ENCODE results near the gene RALGPS1.

The RALGPS1 gene

DNA sequence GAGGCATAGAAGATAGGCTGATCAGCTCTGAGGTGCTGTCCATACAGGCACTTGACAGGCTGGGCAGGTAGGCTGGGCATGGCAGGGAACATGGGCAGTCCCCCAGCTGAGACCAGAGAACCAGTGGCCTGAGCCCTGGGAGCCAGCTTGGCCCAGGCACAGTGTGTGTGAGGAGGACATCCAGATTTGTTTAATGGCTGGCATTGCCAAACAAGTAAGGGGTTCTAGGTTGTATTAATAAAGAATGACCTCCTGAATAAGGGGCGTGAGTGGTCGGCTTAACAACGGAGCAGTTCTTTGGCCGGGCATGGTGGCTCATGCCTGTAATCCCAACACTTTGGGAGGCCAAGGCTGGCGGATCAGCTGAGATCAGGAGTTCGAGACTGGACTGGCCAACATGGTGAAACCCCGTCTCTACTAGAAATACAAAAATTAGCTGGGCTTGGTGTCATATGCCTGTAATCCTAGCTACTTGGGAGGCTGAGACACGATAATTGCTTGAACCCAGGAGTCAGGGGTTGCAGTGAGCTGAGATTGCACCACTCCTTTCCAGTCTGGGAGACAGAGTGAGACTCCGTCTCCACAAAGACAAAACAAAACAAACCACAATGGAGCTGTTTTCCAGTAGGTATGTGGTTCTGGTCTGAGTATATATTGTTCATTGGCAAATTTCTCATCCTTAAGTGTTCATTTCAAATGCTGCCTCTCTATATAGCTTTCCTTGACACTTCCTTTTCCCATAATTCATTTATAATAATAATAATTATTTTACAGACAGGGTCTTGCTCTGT lies 151.7 kb downstream of the RALGPS1 start:
- no peak overlapping the region for H3K4me2 ChIP-seq (ENCODE audit: low read depth, low read length)
- no peak for DNase-seq
- H3F3A ChIP-seq (ENCODE audit: insufficient read depth, low read length) = peaks cover 12% of the 10 kb centered on the region
- TF ChIP-seq, protein P1, sequence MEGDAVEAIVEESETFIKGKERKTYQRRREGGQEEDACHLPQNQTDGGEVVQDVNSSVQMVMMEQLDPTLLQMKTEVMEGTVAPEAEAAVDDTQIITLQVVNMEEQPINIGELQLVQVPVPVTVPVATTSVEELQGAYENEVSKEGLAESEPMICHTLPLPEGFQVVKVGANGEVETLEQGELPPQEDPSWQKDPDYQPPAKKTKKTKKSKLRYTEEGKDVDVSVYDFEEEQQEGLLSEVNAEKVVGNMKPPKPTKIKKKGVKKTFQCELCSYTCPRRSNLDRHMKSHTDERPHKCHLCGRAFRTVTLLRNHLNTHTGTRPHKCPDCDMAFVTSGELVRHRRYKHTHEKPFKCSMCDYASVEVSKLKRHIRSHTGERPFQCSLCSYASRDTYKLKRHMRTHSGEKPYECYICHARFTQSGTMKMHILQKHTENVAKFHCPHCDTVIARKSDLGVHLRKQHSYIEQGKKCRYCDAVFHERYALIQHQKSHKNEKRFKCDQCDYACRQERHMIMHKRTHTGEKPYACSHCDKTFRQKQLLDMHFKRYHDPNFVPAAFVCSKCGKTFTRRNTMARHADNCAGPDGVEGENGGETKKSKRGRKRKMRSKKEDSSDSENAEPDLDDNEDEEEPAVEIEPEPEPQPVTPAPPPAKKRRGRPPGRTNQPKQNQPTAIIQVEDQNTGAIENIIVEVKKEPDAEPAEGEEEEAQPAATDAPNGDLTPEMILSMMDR (IDR thresholded peaks at IDR 0.05; ENCODE audit: low read length) = no peak
- TF ChIP-seq EZH2 (optimal IDR thresholded peaks at IDR 0.05; ENCODE audit: low read depth, low read length) = no peak
- TF ChIP-seq EZH2phosphoT487 (IDR thresholded peaks at IDR 0.05; ENCODE audit: low read length) = no peak
- no peaks in the 10 kb centered on the region for H3K79me2 ChIP-seq (ENCODE audit: low read length)
- H3K9me3 ChIP-seq (replicated peaks; ENCODE audit: insufficient read depth, low read length) = no peaks in the 10 kb centered on the region
- H2AFZ ChIP-seq (ENCODE audit: low read length) = no peak overlapping the region
- no peak overlapping the region for H3K9ac ChIP-seq (ENCODE audit: low read length)
- H4K20me1 ChIP-seq (ENCODE audit: insufficient read depth, low read length) = no peaks in the 10 kb centered on the region
- peaks cover 26% of the 10 kb centered on the region for H3K4me1 ChIP-seq (ENCODE audit: low read length)
- no peaks in the 10 kb centered on the region for H3K27me3 ChIP-seq (replicated peaks; ENCODE audit: insufficient read depth, low read length)
- H3K9me2 ChIP-seq (replicated peaks; ENCODE audit: insufficient read depth, low read length) = no peaks in the 10 kb centered on the region
- no peak overlapping the region for H3K27ac ChIP-seq (ENCODE audit: low read length)
- no peak overlapping the region for H3K4me3 ChIP-seq (ENCODE audit: low read length)
- no peaks in the 10 kb centered on the region for H3K36me3 ChIP-seq (replicated peaks; ENCODE audit: insufficient read depth, low read length)

DNA sequence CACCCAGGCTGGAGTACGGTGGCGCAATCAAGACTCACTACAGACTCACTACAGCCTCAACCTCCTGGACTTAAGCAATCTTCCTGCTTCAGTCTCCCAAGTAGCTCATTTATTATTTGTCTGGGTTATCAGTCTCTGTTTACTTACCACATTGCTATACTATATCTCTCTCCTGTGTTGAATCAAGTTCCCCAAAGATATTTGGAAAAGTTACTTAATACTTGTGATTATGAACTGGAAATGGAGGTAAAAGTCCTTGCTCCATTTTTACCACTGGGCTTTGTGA lies 152.2 kb downstream of the RALGPS1 start:
- no peak overlapping the region for H3K4me3 ChIP-seq (ENCODE audit: low read length)
- H3K4me2 ChIP-seq (ENCODE audit: low read depth, low read length) = no peak overlapping the region
- no peak for DNase-seq

DNA sequence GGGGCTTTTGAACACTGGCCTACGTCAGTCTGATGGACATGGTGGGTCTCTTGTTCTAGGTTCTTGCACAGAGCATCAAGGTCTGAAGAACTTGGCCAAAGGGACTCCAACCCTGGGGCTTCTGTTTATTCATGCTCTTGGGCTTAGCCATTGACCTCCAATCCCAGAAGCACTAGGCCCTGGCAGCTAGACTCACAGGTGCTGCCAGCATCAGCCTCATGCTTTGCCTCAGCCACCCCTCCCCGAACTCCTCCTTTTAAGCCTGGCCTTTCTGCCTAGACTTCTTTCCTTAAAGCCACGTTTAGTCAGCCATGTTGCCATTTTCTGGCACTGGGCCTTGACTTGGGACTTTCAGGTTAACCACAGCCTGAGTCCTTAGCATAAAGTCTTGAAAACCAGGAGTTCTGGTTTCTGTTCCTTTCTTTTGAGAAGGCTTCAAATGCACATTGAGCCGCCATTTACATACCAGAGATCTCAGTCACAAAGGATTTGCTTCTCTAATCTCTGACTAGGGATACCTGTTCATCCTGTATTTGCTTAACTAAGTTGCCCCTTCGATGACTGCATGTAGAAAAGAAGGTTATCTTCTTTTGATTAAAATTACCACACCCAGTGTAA lies 153.1 kb downstream of the RALGPS1 start:
- TF ChIP-seq EZH2 (optimal IDR thresholded peaks at IDR 0.05; ENCODE audit: low read depth, low read length) (no peak), EZH2phosphoT487 (IDR thresholded peaks at IDR 0.05; ENCODE audit: low read length) (no peak)
- TF ChIP-seq, protein P1 (IDR thresholded peaks at IDR 0.05; ENCODE audit: low read length) = no peak
- no peak overlapping the region for H3K4me3 ChIP-seq (ENCODE audit: low read length)

More for the DNA sequence above, 152.2 kb downstream of the RALGPS1 start:
- TF ChIP-seq EZH2 (optimal IDR thresholded peaks at IDR 0.05; ENCODE audit: low read depth, low read length) (no peak), EZH2phosphoT487 (IDR thresholded peaks at IDR 0.05; ENCODE audit: low read length) (no peak)
- TF ChIP-seq, protein P1 (IDR thresholded peaks at IDR 0.05; ENCODE audit: low read length) = no peak
- Histone ChIP-seq H3K9me2 (replicated peaks; ENCODE audit: insufficient read depth, low read length) (no peaks in the 10 kb centered on the region), H3K9ac (ENCODE audit: low read length) (no peak overlapping the region), H2AFZ (ENCODE audit: low read length) (no peak overlapping the region), H3K79me2 (ENCODE audit: low read length) (no peaks in the 10 kb centered on the region), H3K4me1 (ENCODE audit: low read length) (peaks cover 23% of the 10 kb centered on the region), H3K36me3 (replicated peaks; ENCODE audit: insufficient read depth, low read length) (no peaks in the 10 kb centered on the region), H3K27ac (ENCODE audit: low read length) (no peak overlapping the region), H3K27me3 (replicated peaks; ENCODE audit: insufficient read depth, low read length) (no peaks in the 10 kb centered on the region), H4K20me1 (ENCODE audit: insufficient read depth, low read length) (no peaks in the 10 kb centered on the region), H3F3A (ENCODE audit: insufficient read depth, low read length) (peaks cover 12% of the 10 kb centered on the region), H3K9me3 (replicated peaks; ENCODE audit: insufficient read depth, low read length) (no peaks in the 10 kb centered on the region)

More for the DNA sequence above, 153.1 kb downstream of the RALGPS1 start:
- H3K4me2 ChIP-seq (ENCODE audit: low read depth, low read length) = peak overlapping the region; percentile 6
- peak overlapping the region; percentile 65; the same call in 1 of the 2 replicates for H3K27ac ChIP-seq (ENCODE audit: low read length)
- peaks cover 23% of the 10 kb centered on the region for H3K4me1 ChIP-seq (ENCODE audit: low read length)
- H4K20me1 ChIP-seq (ENCODE audit: insufficient read depth, low read length) = no peaks in the 10 kb centered on the region
- H3K79me2 ChIP-seq (ENCODE audit: low read length) = no peaks in the 10 kb centered on the region
- no peaks in the 10 kb centered on the region for H3K27me3 ChIP-seq (replicated peaks; ENCODE audit: insufficient read depth, low read length)
- H3K9me3 ChIP-seq (replicated peaks; ENCODE audit: insufficient read depth, low read length) = no peaks in the 10 kb centered on the region
- peaks cover 12% of the 10 kb centered on the region for H3F3A ChIP-seq (ENCODE audit: insufficient read depth, low read length)
- H3K9ac ChIP-seq (ENCODE audit: low read length) = no peak overlapping the region
- peak; percentile 45 for DNase-seq
- H2AFZ ChIP-seq (ENCODE audit: low read length) = peak overlapping the region; percentile 46
- no peaks in the 10 kb centered on the region for H3K9me2 ChIP-seq (replicated peaks; ENCODE audit: insufficient read depth, low read length)
- H3K36me3 ChIP-seq (replicated peaks; ENCODE audit: insufficient read depth, low read length) = no peaks in the 10 kb centered on the region
